Peyer's patch (tissue), 4 donors: ENCODE data around the gene ATP6V1D.

Experiments
- CTCF ChIP-seq, 6 experiments: fragments of 450-650 bp in 4 of 6; fragments of 200-600 bp in 2 of 6; sonication (generic) in 1 of 6; IDR thresholded peaks; one replicate each; pipeline ENCODE4 v1.5.1; 2017 to 2019; ENCODE audit warnings: antibody characterized with exemption in 6 of 6, mild to moderate bottlenecking in 3 of 6, moderate library complexity in 1 of 6
- POLR2A ChIP-seq, 2 donors: fragments of 450-650 bp; IDR thresholded peaks; one replicate each; pipeline ENCODE4 v1.5.1; 2017; ENCODE audit warnings: antibody characterized with exemption in 2 of 2, mild to moderate bottlenecking in 2 of 2, moderate library complexity in 2 of 2

- TF ChIP-seq CTCF (IDR thresholded peaks at IDR 0.05) (no peak), POLR2A (IDR thresholded peaks at IDR 0.05) (no peak)
These were observed 14.0 kb downstream of the ATP6V1D start for GRCh38 chr14:67345583-67345982.
